Ovary (tissue), 3 donors: ENCODE measurements around the gene CLDN17.

ENCODE experiments used
- EP300 ChIP-seq: sonication (generic); formaldehyde crosslinking; IDR thresholded peaks from one replicate; pipeline ENCODE4 v1.6.1; 2017; ENCODE audit warnings: antibody characterized with exemption
- TF ChIP-seq, protein P1 (sequence below), 3 donors: fragments of 450-650 bp in 2 of 3; fragments of 200-600 bp in 1 of 3; IDR thresholded peaks; one replicate each; pipeline versions ENCODE4 v1.5.1 to v1.8.0; 2016 to 2022; ENCODE audit warnings: antibody characterized with exemption in 3 of 3, mild to moderate bottlenecking in 1 of 3
- donor health status: DM: no; HTN: no; CAD: no.

GRCh38 chr21:30200000-30200399, 33.4 kb upstream of the CLDN17 start:
- TF ChIP-seq, protein P1, sequence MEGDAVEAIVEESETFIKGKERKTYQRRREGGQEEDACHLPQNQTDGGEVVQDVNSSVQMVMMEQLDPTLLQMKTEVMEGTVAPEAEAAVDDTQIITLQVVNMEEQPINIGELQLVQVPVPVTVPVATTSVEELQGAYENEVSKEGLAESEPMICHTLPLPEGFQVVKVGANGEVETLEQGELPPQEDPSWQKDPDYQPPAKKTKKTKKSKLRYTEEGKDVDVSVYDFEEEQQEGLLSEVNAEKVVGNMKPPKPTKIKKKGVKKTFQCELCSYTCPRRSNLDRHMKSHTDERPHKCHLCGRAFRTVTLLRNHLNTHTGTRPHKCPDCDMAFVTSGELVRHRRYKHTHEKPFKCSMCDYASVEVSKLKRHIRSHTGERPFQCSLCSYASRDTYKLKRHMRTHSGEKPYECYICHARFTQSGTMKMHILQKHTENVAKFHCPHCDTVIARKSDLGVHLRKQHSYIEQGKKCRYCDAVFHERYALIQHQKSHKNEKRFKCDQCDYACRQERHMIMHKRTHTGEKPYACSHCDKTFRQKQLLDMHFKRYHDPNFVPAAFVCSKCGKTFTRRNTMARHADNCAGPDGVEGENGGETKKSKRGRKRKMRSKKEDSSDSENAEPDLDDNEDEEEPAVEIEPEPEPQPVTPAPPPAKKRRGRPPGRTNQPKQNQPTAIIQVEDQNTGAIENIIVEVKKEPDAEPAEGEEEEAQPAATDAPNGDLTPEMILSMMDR (IDR thresholded peaks at IDR 0.05), result no peak
- no peak for TF ChIP-seq EP300
